ENCODE measurements around the gene GP2.

DNA sequence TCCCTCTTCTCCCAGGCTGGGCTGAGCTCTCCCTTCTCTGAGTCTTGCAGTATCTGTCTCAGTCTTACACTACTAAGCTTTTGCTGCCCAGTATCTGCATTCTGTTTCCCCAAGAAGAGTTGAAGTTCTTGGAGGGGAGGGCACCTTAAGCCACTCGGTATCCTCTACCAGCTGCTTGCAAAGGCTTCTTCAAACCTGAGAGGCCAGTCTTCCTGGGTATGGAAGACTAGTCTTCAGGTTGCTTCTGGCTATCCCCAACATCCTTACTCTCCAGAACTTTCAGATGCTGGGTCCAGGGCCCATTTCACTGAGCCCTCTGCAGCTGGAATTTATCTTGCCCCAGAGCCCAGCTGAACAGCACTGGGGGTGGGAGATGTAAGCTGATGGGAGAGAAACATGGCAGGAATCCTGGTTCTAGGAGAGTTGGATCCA, 20.1 kb downstream of the GP2 start:
- TF ChIP-seq POLR2A (IDR thresholded peaks at IDR 0.05; ENCODE audit: low read depth, low read length) (no peak), TAF1 (IDR thresholded peaks at IDR 0.05; ENCODE audit: borderline replicate concordance, low read depth, low read length) (no peak)

Measured in GM12892 (cell line).